ENCODE data around the gene GP9.

GP9 gene

GRCh38 chr3:129057249-129057648, 3.3 kb upstream of the GP9 start:
- no peak overlapping the region for H3K4me3 ChIP-seq (ENCODE audit: low read depth, low read length)
- TF ChIP-seq, protein P1, sequence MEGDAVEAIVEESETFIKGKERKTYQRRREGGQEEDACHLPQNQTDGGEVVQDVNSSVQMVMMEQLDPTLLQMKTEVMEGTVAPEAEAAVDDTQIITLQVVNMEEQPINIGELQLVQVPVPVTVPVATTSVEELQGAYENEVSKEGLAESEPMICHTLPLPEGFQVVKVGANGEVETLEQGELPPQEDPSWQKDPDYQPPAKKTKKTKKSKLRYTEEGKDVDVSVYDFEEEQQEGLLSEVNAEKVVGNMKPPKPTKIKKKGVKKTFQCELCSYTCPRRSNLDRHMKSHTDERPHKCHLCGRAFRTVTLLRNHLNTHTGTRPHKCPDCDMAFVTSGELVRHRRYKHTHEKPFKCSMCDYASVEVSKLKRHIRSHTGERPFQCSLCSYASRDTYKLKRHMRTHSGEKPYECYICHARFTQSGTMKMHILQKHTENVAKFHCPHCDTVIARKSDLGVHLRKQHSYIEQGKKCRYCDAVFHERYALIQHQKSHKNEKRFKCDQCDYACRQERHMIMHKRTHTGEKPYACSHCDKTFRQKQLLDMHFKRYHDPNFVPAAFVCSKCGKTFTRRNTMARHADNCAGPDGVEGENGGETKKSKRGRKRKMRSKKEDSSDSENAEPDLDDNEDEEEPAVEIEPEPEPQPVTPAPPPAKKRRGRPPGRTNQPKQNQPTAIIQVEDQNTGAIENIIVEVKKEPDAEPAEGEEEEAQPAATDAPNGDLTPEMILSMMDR (IDR thresholded peaks at IDR 0.05; ENCODE audit: low read depth, low read length, missing control alignments): no peak
- no peak for DNase-seq (ENCODE audit: low read depth)

DNA sequence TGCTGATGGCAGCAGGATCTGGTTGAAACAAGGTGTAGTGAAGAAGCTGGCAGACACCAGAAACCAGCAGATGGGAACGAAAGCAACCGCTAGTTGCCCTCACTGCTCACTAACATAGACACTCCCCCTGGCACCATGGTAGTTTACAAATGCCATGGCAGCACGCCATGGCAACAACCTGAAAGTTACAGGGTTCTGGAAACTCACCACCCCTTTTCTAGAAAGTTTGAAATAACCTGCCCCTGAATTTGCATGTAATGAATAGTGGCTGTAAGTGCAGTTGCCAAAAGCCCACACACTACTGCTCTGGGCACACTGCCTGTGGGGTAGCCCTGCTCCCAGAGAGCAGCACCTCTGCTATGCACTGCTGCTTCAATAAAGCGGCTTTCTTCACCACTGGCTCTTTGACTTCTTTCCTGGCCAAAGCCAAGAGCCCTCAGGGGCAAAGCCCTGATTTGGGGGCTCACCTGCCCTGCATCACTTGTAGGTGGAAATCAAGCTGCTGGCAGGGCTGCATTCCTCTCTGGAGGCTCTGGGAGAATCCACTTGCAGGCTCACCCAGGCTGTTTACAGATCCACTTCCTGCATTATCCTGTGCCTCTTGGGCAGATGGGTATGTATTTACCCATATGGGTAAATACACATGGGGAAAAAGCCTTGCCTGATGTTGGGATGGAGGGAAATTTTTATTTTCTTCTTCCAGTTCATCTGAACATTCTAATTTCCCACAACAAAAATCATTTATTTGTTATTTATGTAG, 2.0 kb upstream of the GP9 start:
- no peak for DNase-seq (ENCODE audit: low read depth)
- H3K4me3 ChIP-seq (ENCODE audit: low read depth, low read length): no peak overlapping the region
- TF ChIP-seq, protein P1 (IDR thresholded peaks at IDR 0.05; ENCODE audit: low read depth, low read length, missing control alignments): no peak

DNA sequence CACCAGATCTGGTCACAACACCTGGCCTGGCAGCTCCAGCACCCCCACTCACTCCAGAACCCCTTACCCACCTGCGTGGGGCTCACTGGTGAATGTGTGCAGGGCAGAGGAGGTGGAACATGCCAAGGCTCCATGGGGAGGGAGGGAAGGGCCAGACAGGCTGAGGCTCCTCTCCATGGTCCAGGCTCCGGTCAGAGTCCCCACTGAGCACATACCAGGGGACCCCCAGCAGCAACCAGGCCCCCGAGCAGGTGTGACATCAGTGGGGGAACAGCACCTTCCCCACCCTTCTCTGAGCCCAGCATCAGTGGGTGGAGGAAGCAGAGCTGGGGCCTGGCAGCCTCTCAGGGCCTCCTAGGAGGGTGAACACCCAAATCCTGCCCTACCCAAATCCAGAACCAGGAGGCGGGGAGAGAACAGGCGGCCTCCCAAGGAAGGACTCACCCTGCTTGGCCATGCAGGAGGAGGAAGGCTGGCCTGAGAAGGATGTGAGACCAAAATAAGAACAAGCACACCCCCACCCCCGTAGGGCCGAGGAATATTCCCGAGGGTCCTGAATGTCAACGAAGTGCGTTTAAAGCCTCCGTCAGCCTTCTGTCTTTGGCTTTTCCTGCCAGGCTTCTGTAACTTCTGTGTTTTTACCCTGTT, 1.1 kb upstream of the GP9 start:
- no peak overlapping the region for H3K4me3 ChIP-seq (ENCODE audit: low read depth, low read length)
- TF ChIP-seq, protein P1 (IDR thresholded peaks at IDR 0.05; ENCODE audit: low read depth, low read length, missing control alignments): no peak
- DNase-seq (ENCODE audit: low read depth): no peak

GRCh38 chr3:129061023-129061887, 676 bp downstream of the GP9 start:
- DNase-seq (ENCODE audit: low read depth): no peak
- TF ChIP-seq, protein P1 (IDR thresholded peaks at IDR 0.05; ENCODE audit: low read depth, low read length, missing control alignments): no peak
- no peak overlapping the region for H3K4me3 ChIP-seq (ENCODE audit: low read depth, low read length)

DNA sequence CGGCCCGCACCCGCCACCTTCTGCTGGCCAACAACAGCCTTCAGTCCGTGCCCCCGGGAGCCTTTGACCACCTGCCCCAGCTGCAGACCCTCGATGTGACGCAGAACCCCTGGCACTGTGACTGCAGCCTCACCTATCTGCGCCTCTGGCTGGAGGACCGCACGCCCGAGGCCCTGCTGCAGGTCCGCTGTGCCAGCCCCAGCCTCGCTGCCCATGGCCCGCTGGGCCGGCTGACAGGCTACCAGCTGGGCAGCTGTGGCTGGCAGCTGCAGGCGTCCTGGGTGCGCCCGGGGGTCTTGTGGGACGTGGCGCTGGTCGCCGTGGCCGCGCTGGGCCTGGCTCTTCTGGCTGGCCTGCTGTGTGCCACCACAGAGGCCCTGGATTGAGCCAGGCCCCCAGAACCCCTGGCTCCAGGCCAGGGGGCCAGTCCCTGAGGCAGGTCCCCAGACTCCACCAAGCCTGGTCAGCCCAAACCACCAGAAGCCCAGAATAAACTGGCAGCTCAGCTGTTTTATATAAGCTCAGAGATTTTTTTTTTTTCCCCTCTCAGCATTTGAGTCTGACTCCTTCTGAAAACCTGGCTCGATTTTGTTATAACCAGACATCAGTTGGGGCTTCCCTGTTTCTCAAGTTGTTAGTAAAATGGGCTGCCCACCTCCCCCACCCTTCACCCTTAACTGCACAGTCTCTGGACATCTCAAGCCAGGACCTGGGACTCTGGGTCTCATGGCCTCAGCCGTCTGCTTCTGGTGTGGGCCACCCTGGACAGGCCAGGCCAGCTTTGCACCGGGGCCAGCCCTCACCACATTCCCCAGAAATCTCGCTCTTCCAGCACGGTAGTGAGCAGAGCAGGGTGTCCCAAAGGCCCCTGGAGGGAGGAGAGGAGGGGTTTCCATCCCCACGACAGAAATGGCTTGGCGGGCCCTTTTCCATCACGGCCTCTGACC, 1.6 kb downstream of the GP9 start:
- TF ChIP-seq, protein P1 (IDR thresholded peaks at IDR 0.05; ENCODE audit: low read depth, low read length, missing control alignments): no peak
- no peak for DNase-seq (ENCODE audit: low read depth)
- no peak overlapping the region for H3K4me3 ChIP-seq (ENCODE audit: low read depth, low read length)

DNA sequence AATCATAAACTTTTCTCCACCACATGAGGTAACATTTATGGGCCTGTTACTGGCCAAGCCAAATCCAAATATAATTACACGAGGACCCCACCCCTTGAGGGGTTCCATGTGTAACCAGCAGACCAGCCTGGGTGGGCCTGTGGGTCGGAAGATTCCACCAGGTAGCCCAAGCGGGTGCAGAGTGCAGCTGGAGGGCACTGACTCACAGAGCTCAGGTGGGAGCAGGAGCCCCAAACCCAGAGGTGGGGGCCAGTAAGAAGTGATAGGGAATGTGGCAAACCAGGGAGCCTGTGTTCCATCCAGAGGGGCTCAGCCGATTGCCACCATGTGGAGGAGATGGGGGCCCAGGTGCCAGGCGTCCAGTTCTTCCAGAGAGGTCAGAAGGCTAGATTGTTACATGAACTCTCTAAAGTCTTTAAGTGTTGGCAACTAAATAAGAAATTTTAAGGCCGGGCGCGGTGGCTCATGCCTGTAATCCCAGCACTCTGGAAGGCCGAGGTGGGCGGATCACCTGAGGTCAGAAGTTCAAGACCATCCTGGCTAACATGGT, 2.6 kb downstream of the GP9 start:
- no peak for DNase-seq (ENCODE audit: low read depth)
- H3K4me3 ChIP-seq (ENCODE audit: low read depth, low read length): no peak overlapping the region
- TF ChIP-seq, protein P1 (IDR thresholded peaks at IDR 0.05; ENCODE audit: low read depth, low read length, missing control alignments): no peak

Data from GM12864 (cell line).